ENCODE measurements around the gene TMEM163.

DNA sequence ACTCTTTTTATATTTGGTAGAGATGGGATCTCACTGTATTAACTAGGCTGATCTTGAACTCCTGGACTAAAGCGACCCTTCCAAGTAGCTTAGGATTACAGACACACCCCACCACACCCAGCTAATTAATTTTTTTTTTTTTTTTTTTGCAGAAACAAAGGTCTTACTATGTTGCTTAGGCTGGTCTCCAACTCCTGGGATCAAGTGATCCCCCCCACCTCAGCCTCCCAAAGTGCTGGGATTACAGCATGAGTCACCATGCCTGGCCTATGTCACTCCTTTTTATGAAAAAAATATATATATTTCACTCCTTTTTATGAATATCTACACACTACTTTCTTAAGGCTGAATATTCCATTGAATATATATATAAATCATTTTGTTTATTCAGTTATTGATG, 302.2 kb downstream of the TMEM163 start:
- TF ChIP-seq TCF12 (IDR thresholded peaks at IDR 0.05; ENCODE audit: low read depth) (no peak), TAF1 (IDR thresholded peaks at IDR 0.05; ENCODE audit: low read depth) (no peak), RAD21 (IDR thresholded peaks at IDR 0.05; ENCODE audit: low read depth) (no peak), NFIC (IDR thresholded peaks at IDR 0.05) (no peak), CREB1 (IDR thresholded peaks at IDR 0.05; ENCODE audit: low read depth) (no peak), CEBPB (IDR thresholded peaks at IDR 0.05) (no peak), YY1 (IDR thresholded peaks at IDR 0.05; ENCODE audit: low read depth) (no peak), MAX (IDR thresholded peaks at IDR 0.05) (no peak)
